HG02642 (cell line): ENCODE measurements around the gene CCNG2.

Source experiments
- ATAC-seq: cut with Tn5 transposase; IDR thresholded peaks from one replicate; pipeline ENCODE4 v1.9.1; 2021; ENCODE audit warnings: mild to moderate bottlenecking; ENCODE audit not compliant: unreplicated experiment, poor library complexity

CCNG2 gene

DNA sequence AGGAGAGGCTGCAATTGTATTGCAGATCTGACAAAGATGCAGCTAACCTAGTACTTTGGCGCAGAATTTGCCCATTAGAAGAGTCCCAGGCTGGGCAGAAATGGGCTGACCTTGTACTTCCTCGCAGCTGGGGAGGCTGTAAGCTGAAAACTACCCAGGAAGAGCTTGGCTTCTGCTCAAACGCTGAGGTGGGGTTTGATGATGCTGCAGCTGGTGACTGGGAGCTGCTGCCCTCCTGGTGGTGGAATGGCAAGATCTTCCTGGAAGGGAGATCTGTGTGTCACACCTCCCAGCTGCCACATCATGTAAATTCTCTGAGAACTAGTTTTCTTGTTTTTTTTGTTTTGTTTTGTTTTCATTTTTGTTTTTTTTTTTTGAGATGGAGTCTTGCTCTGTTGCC, 17.4 kb downstream of the CCNG2 start:
- ATAC-seq: no peak

DNA sequence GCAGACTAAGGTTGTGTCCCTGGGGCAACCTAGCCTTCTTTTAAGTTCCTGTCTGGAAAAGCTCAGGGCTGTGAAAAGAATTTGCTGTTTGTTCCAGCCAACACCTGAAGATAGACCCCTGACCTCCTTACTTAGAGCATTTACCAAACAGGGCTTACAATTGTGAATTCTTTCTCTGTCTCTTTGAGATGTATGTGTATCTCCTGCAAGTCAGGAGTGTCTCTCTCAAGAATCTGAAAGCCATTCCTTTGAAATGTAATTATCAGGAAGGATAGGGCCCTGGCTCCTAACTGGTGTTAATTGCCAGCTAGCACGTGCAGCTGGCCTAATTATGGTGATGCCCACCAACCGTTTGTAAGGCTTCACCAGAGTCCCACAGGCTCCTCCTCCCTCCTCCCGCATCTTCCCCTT, 18.2 kb downstream of the CCNG2 start:
- ATAC-seq: no peak

DNA sequence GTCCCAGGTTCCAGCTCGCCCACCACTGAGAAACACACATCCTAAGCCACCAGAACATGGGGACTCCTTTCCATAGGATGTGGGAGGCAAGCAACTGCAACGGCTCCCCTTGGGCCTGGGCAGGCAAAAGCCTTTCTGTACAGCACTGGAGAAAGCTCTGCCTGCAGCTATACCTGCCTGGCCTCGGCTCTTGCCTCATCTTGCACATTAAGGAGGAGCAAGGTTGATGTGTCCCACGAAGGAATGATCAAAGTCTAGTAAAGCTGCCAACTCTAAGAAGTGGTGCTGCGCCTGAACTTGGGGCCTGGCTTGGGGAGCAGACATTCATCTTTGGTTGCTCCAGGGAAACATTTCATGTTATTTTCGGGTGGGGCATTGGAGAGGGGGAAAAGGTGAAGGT, 19.6 kb downstream of the CCNG2 start:
- ATAC-seq: no peak

DNA sequence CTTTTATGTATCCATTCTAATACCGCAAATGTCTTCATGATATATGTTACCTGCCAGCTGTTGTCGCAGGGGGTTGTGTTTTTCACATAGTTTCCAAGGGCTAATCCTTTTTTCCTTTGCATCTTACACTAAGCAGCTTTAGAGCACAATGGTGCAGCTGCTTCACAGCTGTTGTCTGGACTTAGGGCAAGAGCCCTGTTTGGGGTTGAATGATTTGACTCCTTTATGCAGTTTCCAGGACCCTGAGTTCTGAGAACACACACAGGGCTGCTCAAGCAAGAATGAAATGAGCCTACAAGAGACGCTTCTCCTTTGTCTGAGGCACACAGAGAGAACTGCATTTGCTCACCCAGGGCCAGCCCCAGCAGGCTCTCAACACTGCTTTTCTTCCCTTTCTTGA, 20.2 kb downstream of the CCNG2 start:
- no peak for ATAC-seq

DNA sequence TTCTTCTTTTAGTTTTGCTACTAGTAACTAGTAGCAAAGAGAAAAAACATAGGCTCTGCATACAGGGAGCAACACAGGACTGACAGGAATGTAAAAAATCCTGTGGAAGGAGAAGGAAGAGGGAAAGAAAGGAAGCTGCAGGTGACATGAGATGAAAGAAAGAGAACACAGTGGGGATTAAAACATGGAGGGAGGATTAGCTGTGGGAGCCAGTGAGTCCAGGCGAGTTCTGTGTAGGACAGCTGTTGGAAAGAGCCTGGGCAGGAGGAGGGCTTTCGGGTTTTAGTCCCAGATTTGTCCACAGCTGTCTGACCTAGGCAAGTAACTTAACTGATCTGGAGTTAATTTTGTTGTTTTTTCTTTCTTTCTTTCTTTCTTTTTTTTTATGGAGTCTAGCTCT, 21.6 kb downstream of the CCNG2 start:
- ATAC-seq: no peak

DNA sequence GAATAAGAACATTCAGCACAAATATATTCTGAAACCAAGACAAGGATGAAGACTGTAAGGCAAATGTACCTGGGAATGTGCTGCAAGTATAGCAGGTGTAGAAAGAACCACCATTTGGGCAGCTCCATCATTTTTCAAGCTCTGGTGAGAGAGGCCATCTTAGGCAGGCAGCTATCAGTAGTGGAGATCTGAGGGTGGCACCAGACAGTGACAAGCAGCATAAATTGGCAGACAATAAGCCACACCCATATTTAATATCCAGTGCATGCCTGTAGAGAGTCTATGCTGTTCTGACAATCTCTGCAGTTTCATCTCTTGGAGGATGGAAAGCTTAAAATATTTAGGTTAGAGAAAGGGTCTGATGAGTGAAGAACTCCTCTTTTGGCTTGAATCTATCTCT, 22.5 kb downstream of the CCNG2 start:
- no peak for ATAC-seq

GRCh38 chr4:77181720-77182119, 24.7 kb downstream of the CCNG2 start:
- ATAC-seq: no peak

DNA sequence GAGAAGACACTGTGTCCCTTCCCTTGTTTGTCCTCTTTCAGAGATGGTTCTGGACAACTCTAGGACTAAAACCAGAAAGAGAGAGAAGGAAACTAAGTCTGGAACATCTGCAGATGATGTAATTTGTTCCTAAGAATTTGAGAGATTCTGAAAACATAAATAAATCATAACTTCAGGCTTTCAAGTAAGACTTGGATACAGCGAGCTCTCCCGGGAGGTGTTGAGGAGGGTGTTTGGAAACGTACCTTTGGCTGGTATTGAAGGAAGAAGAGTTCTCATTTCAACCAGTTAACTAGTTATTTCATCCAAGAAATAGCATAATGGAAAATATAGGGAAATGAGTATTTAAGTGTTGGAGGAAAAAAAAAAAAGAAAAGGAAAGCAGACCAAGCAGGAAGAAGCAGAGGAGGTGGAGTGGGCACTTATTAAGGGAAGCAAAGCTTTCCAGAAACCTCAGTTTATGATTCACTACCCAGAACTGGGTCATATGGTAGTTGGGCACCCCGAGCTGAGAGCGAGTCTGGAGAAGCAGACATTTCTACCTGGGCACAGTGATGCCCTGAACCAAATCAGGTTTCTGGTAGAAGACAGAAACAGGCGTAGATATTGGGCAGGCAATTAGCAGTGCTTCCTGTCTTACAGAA, 26.9 kb downstream of the CCNG2 start:
- no peak for ATAC-seq

DNA sequence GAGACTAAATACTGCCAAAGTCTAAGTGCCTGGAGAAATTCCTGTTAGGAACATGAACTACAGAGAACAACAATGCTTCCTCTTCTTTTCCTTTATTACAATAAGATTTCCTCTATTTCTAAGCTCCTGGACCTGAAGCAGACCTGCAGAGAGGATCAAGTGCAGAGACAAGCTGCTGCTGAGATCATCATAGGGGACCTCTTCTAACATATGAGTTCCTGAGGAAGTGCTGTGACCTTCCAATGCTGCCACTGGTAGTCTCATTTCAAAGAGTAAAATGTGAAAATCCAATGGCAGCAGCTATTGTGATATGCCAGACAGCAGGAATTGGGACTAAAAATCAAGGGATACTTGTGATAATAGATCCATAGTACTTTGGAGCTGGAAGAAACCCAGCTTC, 28.0 kb downstream of the CCNG2 start:
- no peak for ATAC-seq

GRCh38 chr4:77185686-77186085, 28.7 kb downstream of the CCNG2 start:
- ATAC-seq: no peak

- ATAC-seq: no peak
These were observed 30.3 kb downstream of the CCNG2 start for GRCh38 chr4:77187322-77187721.

DNA sequence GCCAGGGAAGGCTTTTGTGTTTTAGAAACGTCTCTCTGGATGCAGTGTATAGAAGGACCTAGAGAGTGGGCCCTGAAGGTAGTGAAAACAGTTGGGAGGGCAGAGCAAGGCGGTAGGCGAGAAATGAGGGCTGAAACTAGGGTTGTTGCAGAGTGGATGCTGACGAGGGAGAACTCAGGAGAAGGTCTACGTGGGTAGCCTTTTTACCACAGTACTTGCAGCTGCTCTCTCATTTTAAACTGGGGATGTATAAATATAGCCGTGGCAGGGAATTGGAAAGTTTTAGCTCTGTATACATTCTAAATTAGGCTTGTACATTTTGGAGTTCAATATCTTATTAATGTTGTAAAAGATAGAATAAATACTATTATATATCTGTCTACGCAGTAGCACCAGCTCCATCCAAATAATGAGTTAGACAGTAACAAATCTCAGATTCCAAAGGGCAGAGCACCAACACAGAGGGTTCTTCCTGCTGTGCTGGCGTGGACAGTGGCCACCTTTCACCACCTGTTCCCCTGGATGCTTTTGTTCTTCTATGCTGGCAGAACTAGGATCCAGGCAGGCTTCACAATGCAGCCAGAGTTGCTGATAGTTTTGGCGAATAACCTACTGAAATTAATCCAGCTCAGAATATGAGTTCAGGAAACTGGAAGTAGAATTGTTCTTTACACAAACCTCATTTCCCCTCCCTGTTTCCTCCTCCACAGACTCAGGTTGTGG, 31.7 kb downstream of the CCNG2 start:
- no peak for ATAC-seq

DNA sequence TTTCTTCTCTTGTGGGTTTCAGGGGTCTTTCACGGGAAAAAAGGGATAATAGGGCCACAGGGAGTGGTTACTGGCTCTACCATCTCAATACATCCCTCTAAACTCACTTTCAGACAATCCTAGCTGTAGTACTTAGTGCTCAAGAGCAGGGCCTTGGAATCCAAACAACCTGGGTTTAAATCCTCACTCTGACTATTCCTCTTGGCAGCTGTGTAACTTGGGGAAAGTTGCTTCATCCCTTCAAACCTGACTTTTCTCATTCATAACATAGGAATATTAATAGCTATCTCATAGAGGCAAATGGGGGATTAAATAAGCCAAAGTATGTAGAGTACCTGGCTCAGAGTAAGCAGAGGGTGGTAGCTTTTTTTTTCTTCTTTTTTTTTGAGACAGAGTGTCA, 32.4 kb downstream of the CCNG2 start:
- no peak for ATAC-seq

- ATAC-seq: no peak
These were observed 33.0 kb downstream of the CCNG2 start for GRCh38 chr4:77190053-77190452.

GRCh38 chr4:77193046-77193445, 36.0 kb downstream of the CCNG2 start:
- ATAC-seq: no peak

GRCh38 chr4:77193511-77194102, 36.6 kb downstream of the CCNG2 start:
- peak; percentile 95 for ATAC-seq

DNA sequence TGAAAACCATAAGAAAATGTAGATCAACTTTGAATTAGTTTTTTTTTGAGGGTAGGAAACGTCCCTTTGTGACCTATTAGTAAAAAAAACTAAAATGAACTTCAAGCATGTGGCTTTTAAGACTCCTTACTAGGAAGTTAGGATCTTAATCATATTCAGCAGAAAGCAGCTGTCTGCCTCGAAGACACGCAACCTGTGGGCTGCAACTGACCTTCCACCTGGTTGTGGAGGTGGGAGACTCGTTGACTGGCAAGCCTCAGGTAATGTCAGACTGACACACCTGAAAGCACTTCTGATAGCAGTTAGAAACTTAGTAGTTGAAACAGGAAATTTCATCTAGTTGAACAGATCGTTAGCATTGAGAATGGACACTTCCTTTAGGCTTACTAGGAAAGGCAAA, 37.4 kb downstream of the CCNG2 start:
- ATAC-seq: no peak

DNA sequence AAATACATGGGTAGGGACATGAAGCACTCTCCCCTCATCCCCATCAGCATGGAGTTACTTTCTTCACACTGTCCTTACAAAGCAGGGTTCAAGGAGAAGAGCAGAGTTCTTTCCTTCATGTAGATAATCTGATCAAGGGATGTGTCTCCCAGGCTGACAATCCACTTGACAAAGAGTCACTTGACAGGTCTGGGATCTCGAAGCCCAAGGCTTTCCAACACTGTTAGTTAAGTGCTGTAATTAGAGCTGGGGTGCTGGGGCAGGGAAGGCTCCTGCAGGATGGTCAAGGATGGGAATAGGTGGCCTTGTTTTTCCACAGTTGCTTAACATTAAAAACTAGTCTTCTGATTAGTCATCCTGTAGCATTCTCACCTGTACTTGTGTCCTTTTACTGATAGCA, 38.0 kb downstream of the CCNG2 start:
- ATAC-seq: no peak

GRCh38 chr4:77196866-77197265, 39.9 kb downstream of the CCNG2 start:
- ATAC-seq: peak; percentile 39

DNA sequence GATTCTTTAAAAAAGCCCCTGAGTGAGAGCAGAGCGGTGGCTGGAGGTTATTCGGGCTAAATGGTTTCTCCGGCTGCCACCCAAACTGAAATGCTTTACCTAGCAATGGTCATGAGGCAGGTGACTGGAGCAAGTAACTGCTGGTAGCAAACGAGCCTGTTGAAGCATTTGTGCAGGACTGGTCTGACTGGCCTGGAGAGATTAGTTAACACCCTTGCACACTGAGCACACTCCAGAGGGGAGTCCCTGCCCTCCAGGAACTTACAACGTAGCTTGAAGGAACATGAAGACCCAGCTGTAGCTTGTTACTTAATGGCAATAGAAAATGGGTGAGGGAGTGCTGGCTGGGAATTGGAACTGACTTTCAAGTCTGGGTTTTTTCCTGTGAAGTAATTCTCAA, 40.4 kb downstream of the CCNG2 start:
- ATAC-seq: no peak

DNA sequence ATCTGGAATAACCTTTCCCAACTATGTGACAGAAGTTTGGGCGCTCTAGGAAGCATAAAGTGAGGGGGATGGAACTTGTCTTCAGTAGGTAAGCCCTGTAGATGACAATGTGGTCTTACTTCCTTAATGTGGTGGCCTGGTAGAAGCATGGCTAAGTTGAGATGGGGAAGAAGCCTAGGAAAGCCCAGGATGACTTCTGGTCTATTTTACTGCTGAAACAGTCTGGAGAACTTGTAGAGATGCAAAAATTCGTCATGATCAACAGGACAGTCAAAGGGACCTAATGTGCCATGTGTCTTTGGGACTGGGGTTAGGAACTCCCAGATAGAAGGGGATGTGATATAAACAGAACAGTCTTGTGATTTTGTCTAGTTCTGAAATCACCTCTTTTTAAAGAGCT, 40.8 kb downstream of the CCNG2 start:
- no peak for ATAC-seq

- no peak for ATAC-seq
These were observed 42.3 kb downstream of the CCNG2 start for GRCh38 chr4:77199276-77199675.
